ENCODE data around the gene GDPGP1. TPM values are rescaled to one million over a fixed set of nuclear protein-coding genes. Genes with fewer than 3 reads are reported as not detected.

Gene GDPGP1
- total and polyA plus RNA-seq, 2 donors from 2014 or later = 4.8 to 15.3 TPM

- no peaks in the 10 kb centered on the region for H3K4me1 ChIP-seq (ENCODE audit: control insufficient read depth in 2 of 3, insufficient read depth in 2 of 3, low read depth in 1 of 3, low read length in 3 of 3)
- no peaks in the 10 kb centered on the region for H3K27me3 ChIP-seq (ENCODE audit: control insufficient read depth, insufficient read depth, low read length)
- FAIRE-seq (no peak), DNase-seq (no peak)
- H3K4me3 ChIP-seq (ENCODE audit: low read length in 3 of 3) = no peak overlapping the region
- H3K36me3 ChIP-seq (ENCODE audit: control insufficient read depth in 2 of 3, insufficient read depth in 3 of 3, low read length in 3 of 3) = no peaks in the 10 kb centered on the region
- TF ChIP-seq CTCF (IDR thresholded peaks at IDR 0.05; ENCODE audit: borderline replicate concordance, extremely low read depth, insufficient read depth) = no peak
- intact Hi-C loops (cut with DNase I) = no loop called here
- no peak overlapping the region for H3K27ac ChIP-seq (ENCODE audit: low read depth in 2 of 2, low read length in 2 of 2)
- H3K9ac ChIP-seq (ENCODE audit: low read length in 3 of 3) = no peak overlapping the region
- H3K9me3 ChIP-seq (ENCODE audit: control insufficient read depth in 2 of 3, insufficient read depth in 1 of 3, low read length in 3 of 3) = no peaks in the 10 kb centered on the region
These were observed 61.2 kb downstream of the GDPGP1 start for GRCh38 chr15:90295270-90295648.

Other genes starting within 250 kb of the GDPGP1 start
- gene ZNF710, start 232.9 kb upstream of the GDPGP1 start, total RNA-seq = 17.0 TPM
- gene ZNF710, start 232.9 kb upstream of the GDPGP1 start, polyA plus RNA-seq (ENCODE audit: insufficient read depth, low read depth, low replicate concordance) = 11.0 TPM
- gene IDH2, start 131.7 kb upstream of the GDPGP1 start, total RNA-seq = 87.0 TPM
- 545 TPM for gene IDH2, start 131.7 kb upstream of the GDPGP1 start, polyA plus RNA-seq (ENCODE audit: insufficient read depth, low read depth, low replicate concordance)
- gene SEMA4B, start 32.9 kb upstream of the GDPGP1 start, total RNA-seq = 190 TPM
- 28.7 TPM for gene SEMA4B, start 32.9 kb upstream of the GDPGP1 start, polyA plus RNA-seq (ENCODE audit: insufficient read depth, low read depth, low replicate concordance)
- gene CIB1, start 268 bp upstream of the GDPGP1 start, total RNA-seq = 158 TPM
- 321 TPM for gene CIB1, start 268 bp upstream of the GDPGP1 start, polyA plus RNA-seq (ENCODE audit: insufficient read depth, low read depth, low replicate concordance)
- gene TTLL13, start 15.3 kb downstream of the GDPGP1 start, total RNA-seq = 0.54 TPM
- gene TTLL13, start 15.3 kb downstream of the GDPGP1 start, polyA plus RNA-seq (ENCODE audit: insufficient read depth, low read depth, low replicate concordance) = 0.88 TPM
- gene NGRN, start 31.5 kb downstream of the GDPGP1 start, total RNA-seq = 81.9 TPM
- gene NGRN, start 31.5 kb downstream of the GDPGP1 start, polyA plus RNA-seq (ENCODE audit: insufficient read depth, low read depth, low replicate concordance) = 93.8 TPM
- 3.1 TPM for gene ZNF774, start 118.1 kb downstream of the GDPGP1 start, total RNA-seq
- gene ZNF774, start 118.1 kb downstream of the GDPGP1 start, polyA plus RNA-seq (ENCODE audit: insufficient read depth, low read depth, low replicate concordance) = 1.7 TPM
- gene IQGAP1, start 154.0 kb downstream of the GDPGP1 start, total RNA-seq = 218 TPM
- gene IQGAP1, start 154.0 kb downstream of the GDPGP1 start, polyA plus RNA-seq (ENCODE audit: insufficient read depth, low read depth, low replicate concordance) = 70.0 TPM